GDM1 (cell line): Measurements from ENCODE around the gene TMUB1.

Source experiments
- DNase-seq: peaks from one replicate; lab custom pipeline; 2025; lab: John Stamatoyannopoulos, UW

The TMUB1 gene, protein sequence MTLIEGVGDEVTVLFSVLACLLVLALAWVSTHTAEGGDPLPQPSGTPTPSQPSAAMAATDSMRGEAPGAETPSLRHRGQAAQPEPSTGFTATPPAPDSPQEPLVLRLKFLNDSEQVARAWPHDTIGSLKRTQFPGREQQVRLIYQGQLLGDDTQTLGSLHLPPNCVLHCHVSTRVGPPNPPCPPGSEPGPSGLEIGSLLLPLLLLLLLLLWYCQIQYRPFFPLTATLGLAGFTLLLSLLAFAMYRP

DNA sequence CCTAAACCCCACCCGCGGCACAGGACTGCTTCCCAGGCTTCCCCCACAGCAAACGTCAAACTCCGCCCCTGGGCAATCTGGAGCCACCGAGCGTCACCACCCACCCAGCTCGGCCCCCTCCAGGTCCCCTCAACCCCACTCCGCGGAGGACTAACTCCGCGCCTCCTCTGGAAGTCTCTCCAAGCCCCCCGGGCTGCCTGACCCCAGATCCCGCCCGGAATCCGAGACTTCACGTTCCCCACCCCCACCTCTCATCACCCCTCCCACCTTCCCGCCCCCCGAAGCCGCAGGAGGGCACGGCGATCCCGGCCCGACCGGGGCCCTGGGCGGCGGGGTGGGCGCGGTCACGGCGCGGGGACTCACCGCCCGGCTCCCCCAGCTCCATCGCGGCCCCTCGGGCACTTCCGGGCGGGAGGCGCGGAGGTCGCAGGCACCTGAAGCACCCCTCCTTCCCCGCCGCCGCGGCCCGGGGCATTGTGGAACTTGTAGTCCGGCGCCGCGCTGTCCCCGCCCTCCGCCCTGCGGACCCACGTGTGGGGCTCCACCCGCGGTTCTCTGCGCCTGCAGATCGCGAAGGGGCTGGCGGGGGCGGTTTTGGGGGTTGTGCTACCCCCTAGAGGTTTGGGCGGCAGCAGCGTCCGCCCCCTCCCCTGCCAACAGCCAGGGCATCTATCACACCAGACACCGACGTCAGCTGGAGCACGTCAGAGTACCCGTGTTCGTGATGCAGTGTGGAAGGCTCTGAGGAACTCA is at the start of gene TMUB1:
TMUB1 (minus strand) TSS at position 423 of the 753 bp plus-strand sequence. CDS start 930 bp downstream, outside the sequence.
- DNase-seq: peak; percentile 65

DNA sequence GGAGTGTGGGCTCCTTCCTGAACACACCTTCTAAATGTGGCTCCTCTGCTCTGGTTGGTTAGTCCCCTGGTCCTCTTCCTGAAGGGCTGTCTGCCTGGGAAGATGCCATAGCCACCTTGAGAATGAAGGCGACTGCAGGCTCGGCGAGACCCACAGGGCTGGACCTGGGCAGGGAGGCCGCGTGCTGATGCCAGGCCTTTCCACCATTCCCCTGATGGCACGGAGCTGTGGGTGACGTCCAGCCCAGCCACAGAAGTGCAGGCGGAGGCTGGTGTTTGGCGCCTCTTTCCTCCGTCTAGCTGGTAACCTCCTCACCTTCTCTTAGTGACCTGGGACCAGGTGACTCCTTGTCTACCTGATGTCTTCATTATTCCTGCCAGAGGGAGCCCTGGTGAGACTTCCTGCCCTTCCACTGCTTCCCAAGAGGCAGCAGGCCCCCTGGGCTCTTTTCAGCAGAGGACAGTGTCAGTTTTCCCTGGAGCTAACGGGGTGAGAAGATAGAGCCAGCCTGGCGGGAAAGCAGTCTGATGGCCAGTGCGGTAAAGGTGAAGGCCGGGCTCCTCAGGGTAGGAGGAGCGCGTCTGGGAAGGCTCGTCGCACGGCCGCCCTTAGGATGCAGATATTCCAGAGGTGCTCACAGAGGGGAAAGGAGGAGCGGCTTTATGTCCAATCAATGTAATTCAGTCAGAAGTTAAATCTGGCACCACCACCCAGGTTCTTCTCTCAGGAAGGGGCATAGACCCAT is 49.3 kb upstream of the TMUB1 start:
- DNase-seq: no peak

DNA sequence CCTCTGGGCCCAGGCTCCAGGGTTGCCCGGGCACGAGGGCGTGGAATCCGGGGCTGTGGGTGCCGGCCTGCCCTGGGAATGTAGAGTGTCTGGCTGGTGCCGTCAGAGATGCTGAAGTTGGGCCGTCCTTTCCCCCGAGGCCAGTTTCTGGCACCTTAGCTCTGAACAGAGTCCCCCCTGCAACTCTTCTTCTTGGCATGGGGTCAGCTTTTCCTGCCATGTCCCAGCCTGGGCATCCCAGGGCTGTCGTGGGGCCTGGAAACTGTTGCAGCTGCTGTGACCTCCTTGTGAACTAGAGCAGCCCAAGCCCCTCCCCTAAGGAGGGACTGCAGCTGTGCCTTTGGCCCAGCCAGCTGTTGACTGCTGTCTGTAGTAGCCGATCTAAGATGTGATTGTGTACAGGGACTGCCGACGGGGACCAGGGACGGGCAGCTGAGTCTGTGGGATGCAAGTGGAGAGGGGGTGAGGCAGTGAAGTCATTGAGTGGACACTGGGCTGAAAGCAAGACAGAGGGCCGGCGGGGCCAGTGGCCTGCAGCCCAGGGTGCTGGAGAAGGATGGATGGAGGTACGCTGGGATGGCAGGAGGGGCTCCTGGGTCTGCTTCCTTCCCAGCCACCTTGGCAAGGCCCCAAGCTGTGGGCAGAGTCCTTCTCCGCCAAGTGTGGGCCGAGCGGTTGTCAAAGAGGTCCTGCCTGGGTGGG is 48.5 kb upstream of the TMUB1 start:
- DNase-seq: no peak

DNA sequence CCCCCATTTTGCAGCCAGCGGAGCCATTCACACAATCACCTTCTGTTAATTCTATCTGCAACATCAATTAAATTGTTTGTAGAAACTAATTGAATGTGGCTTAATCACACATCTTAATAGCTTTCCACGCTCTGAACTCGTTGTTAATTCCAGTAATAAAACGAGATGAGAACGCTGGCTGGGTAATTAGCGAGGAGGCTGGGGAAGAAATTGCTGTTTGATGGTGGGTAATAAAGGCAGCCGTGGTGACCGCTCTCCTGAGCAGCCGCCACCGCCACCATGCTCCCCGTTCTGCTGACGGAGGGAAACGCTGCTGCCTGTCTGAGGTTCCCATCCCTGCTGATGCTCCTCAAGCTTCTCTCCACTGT is 47.9 kb upstream of the TMUB1 start:
- no peak for DNase-seq

DNA sequence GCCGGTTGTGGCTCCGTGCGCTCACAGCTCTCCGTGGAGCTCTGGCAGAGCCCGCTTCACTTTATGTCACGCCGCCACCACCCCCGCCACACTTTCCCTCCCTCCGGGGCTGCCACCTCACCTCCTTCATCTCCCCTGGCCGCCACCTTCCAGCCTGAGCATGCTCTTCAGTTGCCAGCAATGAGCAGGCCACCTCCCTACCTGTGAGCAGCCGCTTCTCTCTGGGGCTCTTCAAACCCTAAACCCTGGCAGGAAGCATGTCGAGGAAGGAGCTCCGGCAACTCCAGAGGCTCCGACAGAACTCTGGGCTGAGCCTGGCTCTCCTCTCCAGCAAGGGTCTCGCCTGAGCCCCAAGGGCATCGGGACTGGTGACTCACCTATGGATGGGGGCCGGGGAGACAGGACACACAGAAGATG is 47.5 kb upstream of the TMUB1 start:
- DNase-seq: no peak

DNA sequence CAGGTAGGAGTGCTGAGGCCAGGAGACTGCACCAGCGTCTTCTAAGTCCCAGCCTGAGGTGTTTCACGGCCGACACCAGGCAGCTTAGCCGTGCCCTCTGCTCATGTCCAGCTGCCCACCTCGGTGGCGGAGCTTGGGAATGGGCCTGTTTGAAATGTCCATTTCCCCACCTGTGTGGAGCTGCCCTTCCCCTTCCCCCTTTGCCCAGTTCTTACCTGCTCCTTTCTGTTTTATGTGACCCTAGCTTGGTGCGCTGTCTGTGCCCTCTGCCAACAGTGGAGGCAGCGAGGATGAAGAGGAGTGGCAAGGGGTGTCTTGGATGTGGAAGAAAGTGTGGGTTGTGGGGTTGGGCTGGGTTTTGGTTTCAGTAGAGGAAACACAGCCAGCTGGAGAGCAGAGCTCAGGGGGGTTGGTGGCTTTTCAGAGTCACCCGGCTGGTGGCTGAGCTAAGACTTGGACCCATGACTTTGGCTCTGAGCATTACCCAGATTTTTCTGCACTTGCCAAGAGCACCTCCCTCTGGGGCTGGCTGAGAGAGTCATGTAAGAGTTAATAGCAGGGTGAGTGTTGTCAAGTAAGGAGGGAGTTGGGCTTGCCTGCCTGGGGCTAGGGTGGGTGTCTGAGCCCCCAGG is 46.8 kb upstream of the TMUB1 start:
- no peak for DNase-seq

DNA sequence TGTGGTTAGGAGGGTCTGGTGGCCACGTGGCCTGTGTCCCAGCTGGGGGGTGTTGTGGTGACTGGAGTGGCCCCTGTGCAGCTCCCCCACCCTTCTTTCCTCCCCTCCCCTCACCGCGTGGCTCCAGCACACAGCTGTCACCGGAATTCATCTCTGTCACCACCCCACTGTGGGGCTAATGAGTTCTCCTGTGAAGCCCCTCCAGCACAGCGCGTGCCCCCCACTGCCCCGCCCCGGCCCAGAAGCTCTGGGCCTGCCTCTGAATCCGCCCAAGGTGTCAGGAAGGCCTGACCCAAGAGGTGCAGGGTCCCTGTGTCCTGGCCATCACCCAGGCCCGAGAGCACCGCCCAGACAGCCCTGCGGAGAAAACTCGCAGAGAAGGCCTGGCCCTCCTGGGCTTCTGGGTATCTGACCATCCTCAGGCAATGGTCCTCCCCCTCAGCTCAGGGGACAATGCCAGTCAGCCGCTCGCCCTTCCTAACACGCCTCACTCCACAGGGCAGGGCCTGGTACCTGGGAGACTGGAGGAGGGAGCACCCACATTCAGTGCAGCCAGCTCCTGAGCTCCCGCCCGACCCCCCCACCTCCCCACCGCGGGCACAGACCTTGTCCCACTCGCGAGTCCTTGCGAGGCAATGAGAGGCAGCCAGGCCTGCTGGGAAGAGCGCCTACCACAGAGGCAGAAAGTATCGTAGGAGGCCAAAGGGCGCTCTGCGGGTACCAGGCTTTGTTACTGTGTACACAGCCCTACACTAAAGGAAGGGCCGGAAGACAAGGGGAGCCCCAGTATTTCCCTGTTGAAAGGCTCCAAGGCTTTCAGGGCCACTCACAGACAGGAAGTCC is 46.0 kb upstream of the TMUB1 start:
- no peak for DNase-seq

DNA sequence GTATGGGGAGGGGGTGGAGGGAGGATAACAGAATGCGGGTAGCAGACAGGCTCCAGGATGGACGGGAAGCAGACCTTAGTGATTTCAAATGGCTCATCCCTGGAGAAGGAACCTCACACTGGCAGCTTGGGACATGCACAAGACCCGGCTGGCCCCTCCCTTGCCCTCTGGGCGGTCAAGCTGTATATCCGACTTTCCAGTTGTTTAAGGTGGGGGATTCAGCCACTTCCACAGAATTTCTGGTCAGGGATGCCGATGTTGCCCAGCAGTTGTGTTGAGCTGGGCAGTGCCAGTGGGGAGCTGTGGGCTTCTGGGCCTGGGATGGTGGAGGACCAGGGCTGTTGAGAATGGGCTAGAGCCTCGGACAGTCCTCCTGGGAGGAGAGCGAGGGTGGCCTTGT is 45.4 kb upstream of the TMUB1 start:
- no peak for DNase-seq

DNA sequence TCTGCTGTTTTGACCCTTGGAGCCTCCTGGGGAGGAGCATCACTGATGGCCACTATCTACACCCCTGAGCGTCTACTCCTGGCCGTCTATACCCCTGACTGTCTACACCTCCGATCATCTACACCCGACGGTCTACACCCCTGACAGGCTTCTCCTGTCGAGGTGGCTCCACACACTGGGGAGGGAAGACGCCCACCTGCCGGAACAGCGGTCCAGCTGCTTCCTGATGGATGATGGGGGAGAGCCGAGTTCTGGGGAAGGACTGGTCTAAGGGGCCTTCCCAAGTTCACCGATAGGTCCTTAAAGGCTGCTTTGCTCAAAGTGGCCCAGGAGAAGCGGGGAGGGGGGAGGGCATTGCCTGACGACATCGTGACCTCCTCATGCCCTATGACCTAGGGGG is 44.9 kb upstream of the TMUB1 start:
- no peak for DNase-seq

DNA sequence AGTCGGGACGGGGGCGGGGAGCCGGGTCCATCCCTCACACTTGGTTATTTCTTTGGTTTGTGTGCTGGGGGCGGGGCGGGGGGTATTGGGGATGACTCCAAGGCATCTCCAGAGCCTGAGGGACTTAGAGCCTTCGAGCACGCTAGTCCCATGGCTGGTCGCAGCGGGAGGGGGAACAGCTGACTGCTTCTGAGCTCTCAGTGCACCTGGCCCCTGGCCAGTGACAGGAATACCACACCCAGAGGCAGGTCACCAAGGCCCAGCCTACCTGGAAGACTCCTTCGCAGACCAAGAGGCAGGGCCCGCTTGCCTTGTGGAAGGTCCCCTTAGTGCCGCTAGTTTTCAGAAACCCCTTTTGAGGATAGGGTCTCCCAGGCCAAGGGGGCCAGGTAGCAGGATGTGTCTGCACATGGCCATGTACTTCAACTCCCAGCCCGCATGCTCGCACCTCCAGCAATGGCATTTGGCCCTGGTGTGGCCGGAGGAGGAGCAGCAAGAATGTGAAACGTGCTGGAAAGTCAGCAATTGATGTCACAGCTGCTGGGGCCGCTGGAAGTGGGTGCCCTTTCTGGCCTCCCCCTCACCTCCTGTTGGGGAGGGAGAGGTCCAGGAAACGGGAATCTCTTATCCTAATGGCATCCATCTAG is 43.3 kb upstream of the TMUB1 start:
- DNase-seq: no peak

DNA sequence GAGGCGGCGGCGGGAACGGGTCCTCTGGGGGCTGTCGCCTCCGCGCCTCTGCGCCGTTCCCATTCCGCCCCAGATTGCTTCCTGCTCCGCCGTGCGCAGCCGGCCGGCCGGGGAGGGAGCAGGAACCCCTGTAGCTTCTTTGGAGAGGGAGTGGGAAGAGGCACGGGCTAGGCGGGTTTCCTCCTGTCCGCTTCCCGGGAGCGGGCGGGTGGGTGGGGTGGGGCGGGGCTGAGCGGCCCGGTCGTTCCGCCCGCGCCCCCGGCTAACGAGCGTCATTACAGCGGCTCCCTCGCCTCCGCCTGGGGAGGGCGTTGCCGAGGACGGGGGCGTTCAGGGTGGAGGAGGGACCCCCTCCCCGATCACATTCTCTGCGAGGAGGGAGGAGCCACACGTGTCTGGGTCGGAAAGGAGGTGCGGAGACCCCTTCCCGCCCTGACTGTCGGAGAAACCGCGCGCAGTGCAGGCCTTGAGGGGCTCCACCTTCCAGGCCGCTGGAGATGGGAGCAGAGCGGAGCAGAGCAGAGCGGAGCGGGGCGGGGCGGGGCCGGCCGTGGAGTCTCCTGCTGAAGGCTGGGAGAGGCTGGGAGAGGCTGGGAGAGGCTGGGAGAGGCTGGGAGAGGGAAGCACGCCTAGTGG is 42.7 kb upstream of the TMUB1 start:
- no peak for DNase-seq

DNA sequence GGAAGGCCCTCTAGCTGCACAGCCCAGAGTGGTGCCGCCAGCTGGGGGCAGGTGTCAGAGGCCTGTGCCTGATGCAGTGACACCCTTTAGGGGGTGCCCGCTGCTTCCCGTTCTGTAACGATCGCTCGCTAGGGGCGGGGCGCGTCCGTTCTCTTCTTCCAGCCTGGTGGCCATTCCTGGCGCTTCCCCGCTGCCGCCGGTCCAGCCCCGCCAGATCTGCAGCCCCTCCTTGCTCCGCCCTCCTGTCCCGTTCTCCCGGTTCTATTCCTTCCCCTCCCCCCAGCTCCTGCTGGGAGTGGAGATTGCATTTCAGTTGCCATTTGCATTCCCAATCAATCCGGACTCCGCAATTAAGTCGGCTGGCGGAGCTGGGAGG is 42.2 kb upstream of the TMUB1 start:
- no peak for DNase-seq

DNA sequence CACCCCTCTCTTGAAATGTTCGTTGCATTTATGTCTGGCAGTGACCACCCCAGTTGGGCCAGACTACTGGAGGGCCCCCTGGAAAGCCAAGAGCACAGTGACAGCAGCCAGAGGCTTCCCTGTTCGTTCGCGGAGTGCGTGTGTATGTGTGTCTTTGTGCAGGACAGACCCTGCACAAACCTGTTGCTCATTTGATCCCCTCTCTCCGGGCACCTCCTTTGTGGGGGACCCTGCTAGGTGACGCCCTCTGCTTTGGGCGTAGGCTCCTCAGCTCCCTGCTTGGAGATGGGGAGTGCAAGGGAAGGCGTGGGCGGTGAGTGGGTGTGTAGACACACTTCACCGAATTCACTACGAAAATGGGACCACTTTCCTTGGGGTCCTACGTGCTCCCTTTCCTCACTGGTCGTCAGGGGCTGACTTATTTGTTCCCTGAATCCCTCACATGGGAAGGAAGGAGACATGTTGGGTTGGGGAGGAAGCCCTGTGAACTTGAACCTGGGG is 41.7 kb upstream of the TMUB1 start:
- DNase-seq: no peak

DNA sequence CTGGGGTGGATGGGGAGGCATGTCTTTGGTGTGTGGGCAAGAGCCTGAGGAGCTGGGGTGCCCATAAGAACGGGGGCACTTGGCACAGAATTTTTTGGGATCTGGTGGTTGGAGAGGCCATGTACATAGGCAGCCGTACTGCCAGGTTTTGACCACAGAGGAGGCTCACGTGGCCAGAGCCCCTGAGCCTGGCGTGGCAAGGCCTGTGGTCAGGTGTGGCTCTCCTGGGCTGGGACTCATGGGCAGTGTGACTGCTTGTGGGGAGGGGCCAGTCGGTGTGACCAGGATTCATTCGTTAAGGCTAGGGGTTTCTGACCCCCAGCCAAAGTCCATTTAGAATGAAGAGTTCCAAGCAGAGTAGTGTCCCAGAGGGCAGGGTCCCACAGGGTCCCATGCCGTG is 41.2 kb upstream of the TMUB1 start:
- no peak for DNase-seq

DNA sequence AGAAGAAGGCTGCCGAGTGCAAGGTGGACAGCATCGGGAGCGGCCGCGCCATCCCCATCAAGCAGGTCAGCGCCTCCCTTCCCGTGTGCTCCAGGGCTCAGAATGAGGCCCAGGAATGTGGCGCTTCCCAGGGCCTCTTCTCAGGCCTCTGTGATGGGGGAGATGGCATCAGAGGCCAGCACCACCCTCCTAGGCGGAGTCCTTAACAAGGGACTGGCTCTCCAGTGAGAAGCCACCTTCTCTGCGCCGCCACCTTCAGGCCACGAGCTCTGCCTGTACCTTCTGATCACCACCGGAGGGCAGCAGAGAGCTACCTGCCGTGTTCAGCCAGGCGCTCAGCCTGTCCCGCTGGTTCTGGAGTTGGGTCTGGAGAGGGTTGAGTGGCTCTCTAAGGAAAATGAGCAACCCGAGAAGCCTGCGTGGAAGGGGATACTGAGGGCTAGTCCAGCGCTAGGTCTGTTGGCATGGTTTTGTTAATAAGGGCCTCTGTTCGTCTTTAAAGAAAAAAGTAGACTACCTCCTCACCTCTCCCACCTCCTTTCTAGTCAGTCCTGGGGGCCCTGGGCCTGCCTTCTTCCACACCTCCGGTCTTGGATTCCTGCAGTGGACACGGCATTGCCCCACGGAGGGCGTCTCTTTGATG is 40.6 kb upstream of the TMUB1 start:
- DNase-seq: peak; percentile 52

DNA sequence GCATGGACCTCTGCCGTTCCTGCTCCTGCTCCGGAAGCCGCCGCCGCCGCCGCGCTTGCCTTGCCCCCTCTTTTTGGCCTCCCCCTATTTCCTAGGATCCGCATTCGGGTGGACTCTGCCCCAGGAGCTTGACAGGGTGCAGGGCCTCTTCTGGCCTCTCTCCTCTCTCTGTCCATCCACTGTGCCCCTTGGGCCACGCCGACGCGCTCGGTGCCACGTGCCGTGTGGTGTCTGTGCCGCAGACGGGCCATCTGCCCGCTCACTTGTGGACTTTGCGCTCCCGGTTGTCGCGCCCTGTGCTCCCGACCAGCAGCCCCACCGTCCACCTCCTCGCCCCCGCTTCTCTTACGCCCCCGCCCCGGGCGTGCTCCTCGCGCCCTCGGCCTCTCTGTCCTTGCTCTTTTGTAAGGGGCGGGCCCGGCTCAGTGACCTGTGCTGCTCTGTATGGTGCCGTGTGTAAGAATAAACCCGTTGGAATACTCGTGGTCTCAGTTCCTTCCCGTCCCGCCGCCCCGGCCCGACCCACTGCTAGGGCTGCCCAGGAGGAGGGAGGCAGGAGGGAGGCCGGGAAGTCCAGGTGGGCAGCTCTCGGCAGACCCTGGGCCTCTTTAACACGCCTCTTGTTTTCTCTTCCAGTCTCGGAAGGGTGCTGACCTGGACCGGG is 40.0 kb upstream of the TMUB1 start:
- DNase-seq: no peak

DNA sequence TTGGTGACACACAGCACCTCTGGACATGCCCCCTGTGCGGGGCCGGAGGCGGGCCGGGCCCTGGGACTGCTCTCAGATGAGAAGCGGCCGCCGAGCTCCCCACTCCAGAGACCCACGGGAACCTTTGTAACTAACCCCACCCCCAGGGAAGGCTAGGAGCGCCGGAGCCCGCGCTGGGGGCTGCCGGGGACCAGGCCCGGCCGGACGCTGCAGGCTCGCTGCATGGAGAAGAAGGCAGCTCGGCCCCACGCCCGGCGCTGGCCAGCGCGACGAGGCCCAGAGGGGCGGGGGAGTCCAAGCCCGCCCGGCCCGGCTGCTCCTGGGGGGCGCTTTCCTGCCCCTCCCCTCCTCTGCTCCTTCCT is 39.5 kb upstream of the TMUB1 start:
- DNase-seq: no peak

DNA sequence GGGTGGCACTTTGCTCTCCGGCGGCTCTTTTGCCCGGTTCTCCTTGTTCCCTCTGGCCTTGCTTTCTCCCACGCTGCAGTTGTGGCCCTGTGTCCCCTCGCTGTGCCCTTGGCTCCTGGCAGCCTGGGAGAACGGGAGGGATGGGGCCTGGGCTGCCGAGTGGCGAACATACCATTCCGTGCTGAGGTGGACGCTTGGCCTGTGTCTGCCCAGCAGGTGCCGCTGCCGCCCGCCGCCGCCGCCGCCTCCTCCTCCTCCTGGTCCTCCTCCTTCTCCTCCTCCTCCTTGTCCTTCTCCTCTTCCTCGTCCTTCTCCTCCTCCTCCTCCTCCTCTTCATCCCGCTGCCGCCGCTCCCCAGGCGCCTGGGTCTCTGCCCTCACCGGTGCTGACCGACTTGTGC is 39.0 kb upstream of the TMUB1 start:
- no peak for DNase-seq
